NOMO-1 treated with DMSO at 0.1 percent for 48 hours (cell line): Measurements from ENCODE around the gene CHST9.

Experiments used
- DNase-seq: peaks from one replicate; lab custom pipeline; 2025; ENCODE audit not compliant: unreplicated experiment; lab: John Stamatoyannopoulos, UW

Gene CHST9

DNA sequence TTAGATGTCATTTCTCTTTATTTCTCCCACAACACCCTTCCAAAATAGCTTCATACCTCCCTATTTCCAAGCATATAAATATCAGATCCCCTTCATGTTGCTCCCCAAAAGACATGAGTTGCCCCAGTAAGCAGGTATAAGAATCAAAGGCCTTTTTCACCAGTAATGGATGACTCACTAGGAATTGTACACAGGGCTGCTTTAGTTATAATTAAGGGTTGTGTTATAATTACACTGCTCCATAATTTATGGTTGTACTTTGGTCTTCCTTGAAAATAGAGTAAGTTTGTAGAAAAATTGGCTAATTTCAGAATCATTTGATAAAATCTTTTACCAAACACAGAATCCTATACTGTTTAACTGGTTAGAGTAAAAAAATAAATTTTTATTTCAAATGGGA, 310.8 kb downstream of the CHST9 start:
- peak; percentile 13 for DNase-seq

DNA sequence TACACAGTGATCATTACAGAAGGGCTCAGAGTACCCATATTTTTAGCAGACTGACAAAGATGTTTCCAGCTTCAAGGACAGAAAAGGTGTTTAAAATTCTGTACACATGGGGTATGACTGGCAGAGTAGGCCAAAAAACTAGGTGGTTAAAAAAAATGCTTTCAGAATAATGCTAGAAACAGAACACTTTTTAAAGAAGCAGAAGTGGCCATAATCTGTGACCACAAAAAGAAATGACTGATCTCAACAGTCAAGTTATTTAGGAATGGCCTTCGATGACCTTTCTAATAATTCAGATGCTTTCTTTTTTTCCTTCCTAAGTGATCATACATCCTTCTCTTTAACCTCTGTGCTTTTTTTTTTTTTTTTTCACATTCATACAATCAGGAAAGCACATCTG, 315.5 kb downstream of the CHST9 start:
- DNase-seq = peak; percentile 59

DNA sequence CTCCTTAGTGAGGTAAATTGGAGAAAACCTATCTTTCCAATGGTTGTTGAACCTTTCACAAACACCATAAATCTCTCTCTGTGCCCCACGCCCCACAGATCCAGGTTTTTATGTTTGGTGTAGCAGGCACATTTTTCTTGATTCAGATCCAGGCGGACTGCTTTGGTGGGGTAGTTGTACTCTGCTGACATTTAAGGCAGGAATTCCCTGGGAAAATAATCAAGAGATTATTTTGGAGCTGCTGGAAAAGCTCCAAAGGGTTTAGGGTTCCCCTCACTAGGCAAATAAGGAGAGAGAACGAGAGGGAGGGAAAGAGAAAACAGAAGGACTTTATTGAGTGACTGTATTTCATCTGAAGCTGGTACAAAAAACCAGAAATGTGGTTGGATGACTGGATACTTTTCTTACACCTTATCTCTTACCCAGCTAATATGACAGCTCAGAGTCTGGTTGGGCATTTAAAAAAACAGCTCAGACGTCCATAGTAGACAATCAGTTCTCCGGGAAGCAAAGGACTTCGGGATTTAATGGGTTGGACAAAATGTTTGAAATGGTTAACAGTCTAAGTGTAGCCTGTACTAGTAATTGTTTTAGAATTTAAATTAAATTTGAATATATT, 316.0 kb downstream of the CHST9 start:
- no peak for DNase-seq

DNA sequence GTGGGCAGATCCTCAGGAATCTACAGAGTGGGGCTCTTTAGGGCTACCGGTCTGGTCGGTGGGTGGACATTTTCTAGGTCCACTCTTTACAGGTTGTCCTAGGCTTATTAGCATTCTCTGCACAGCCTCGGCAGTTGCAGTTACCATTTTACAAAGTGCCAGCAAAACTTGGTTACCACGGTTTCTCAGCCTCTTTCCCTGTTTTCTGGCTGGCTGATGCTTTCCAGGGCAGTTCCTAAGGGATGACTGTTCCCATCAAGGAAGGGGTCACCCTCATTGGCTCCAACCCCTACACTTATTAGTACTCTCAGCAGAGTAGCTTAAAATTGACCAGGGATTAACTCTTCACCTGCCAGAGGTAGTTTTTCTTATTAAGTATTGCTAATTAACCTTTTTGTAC, 317.6 kb downstream of the CHST9 start:
- DNase-seq = no peak

DNA sequence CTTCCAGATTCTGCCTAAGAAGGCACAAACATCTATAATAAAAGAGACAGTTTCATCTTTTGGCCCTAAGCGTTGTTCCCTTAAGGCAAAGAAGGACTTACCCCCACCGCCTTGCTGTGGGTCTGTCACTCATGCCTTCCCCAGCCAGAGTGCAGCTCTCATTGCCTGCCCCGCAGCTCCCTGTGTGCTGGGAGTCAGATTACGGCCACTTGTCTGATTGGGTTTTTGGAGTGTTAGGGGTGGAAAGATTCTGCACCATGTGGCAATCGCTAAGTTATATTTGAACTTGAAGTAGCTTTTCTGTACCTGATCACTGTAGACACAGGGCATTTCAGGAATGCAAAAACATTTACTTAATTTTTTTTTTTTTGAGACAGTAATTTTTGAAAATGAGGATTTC, 319.6 kb downstream of the CHST9 start, which contains the start of gene AQP4:
AQP4 (minus strand) TSS at position 151 of the 400 bp plus-strand sequence; CDS start at position 133, 18 bp downstream.
- no peak for DNase-seq

DNA sequence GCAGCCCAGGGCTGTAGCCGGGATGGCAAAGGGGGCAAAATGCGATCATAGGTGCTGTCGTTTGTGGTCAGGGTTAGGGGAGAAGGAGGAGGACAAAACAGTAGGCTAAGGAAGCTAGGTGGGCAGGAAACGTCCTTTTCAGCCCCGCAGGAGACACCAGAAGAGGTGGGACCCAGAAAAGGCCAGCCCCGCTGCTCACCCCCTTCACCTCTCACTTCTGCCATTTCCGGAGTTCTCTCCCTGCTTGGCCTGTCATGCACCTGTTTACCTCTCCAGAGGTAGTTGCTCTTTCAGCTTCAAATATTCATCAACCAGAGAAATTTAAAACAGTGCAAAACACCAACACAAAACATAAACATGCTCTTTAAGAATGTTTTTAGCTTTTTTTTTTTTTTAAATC, 320.4 kb downstream of the CHST9 start:
- no peak for DNase-seq

DNA sequence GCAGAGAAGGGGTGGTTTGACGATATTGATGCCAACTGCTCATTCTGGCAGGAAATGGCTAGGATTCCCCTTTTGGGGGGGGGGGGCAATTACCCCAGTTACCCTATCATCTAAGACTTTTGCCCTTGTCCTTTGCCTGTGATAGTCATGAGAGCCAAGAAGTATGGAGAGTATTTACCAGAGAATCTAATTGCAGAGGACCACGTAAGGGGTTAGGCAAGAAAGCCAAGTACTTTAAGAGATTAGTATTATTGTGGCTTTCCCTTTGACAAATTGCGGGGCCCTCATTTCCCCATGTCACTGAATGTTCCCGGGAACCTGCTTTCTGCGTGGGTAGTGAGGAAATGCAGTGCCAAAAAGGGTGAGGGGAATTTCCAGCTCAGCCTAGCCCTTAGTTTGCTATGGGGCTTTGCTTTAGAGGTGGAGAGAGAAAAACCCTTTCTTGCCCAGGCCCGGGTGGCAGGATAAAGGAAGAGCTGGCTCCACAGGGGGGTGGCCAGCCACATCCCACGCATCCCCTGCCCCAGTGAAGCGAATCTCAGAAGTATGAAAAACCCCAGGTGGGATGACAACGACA, 321.1 kb downstream of the CHST9 start:
- peak; percentile 6 for DNase-seq

DNA sequence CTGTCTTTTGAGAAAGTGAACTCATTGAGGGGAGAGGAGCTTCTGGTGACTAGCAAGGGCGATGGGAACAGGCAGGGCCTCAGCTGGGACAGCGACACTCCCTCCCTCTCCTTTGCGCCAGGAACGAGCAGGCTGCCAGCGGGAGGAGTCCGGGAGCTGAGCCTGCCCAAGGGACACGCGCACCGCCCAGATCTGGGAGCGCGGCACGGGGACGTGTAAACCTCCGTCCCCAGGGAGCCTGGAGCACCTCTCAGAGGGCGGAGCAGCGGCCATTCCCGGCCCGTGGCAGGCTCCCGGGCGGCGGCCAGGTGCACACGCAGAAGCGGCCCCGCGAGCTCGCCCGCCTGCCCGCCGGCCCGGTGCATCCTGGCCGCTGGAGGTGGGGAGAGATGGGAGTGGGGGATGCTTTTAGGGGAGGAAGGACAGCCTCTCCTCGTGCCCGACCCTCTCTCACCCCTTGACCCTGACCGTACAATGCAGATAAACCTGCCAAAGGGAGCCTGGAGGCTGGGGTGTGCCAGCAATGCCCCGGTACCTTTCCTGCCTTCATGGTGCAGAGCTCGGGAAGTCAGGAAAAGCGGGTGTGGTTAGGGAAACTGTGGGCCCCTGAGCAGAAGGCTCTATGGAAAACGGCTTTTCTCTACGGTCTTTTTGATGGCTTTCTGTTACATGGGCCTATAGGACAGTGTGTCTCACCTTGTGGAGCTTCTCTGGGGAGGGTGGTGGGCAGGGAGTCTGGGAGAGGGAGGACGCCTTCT, 321.8 kb downstream of the CHST9 start:
- no peak for DNase-seq

DNA sequence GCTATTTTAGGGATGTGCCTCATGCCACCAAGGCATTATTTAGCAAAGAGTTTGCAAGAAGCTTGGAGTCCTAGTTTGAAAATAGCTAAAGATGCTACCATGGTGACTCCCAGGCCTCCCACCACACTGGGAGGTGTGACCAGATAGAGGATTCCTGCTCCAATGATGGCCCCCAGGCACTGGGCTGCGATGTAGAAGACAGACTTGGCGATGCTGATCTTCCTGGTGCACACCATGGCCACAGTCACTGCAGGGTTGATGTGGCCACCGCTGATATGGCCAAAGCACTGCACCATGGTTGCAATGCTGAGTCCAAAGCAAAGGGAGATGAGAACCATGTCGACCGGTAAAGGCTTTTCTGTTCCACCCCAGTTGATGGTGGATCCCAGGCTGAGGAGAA, 323.0 kb downstream of the CHST9 start:
- DNase-seq = no peak
